Right renal cortex interstitium (tissue), 3 donors: ENCODE data around the gene ATP6AP2. TPM values are rescaled to one million over a fixed set of nuclear protein-coding genes. Genes with fewer than 3 reads are reported as not detected.
"Not testable (repeated sequence)": the region's sequence is repeated elsewhere in the genome, so short reads cannot be mapped to it uniquely, and the experiment has no call there.

Experiments used
- DNase-seq, 3 donors: peaks; one replicate each; pipeline ENCODE4 v3.0.0-alpha.2; 2013; ENCODE audit warnings: low read depth in 3 of 3, low spot score in 2 of 3
- polyA plus RNA-seq, 3 donors: library from polyadenylated mRNA; unstranded; fragments of 120-200 nt; gene quantifications; one replicate each; pipeline ENCODE4 v1.2.1, GENCODE V29; 2013; ENCODE audit not compliant: insufficient read length in 3 of 3

ATP6AP2 gene
- 100 to 1,000 TPM; 219 to 230 (median 229) TPM for polyA plus RNA-seq

DNA sequence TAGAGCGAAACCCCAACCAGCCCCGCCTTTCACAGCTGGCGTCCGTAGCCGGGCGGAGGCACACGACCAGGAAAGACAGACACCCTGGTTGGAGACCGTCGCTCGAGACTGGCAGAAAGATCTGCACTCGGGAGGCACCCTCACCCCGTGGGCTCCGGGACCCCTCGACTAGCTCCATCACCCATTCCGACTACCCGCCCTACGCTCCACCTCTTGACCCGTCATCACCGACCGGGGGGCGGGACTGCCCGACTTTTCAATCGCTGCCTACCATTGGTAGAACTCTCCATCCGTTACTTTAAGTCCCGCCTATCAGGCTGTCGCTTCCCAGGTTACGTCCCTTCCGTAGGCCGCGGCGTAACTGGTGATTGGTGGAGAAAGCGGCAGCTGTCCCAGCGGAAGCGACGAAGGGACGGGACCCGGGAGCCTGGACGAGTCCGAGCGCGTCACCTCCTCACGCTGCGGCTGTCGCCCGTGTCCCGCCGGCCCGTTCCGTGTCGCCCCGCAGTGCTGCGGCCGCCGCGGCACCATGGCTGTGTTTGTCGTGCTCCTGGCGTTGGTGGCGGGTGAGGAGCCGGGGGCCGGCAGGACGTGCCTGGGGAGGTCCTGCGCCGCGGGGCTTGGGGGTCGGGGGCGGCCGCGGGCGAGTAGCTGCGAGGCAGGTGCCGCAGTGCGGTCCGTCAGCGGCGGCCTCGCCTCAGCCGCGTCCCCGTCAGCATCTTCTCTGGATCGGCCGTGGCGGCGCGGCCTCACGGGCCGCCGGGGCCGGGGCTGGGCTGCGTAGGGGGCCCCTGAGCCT, at the start of gene ATP6AP2:
ATP6AP2 (plus strand) TSS at position 434 of the 799 bp plus-strand sequence; CDS start at position 530, 96 bp downstream.
- DNase-seq: peak; percentile 77 to 82 (median 80)

- DNase-seq: peak in 2 of 3 donors; percentile 57 to 68
Measured at GRCh38 chrX:40531056-40531826, 49.5 kb upstream of the ATP6AP2 start.

GRCh38 chrX:40537310-40537709, 43.5 kb upstream of the ATP6AP2 start:
- DNase-seq: no peak

DNA sequence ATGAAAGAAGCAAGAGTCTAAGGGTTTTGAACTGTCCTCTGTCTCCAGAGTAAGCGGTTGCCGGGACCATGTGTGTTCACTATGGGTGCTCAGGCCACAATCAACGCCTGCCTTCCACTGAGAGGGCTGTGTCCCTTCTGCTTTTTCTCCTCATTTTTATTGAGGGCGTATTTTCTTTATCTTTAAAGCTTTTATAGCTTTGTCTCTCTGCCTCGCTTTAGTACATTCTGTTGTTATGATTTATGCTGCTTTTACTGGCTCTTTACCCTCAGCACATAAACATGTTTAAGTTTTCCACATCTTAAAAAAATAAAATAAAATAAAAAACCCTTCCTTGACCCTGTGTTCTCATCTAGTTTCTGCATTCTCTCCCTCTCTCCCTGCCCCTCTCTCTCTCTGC, 42.4 kb upstream of the ATP6AP2 start:
- peak in 1 of 3 donors; percentile 27 for DNase-seq

- no peak for DNase-seq
Measured at GRCh38 chrX:40539214-40540142, 41.3 kb upstream of the ATP6AP2 start.

DNA sequence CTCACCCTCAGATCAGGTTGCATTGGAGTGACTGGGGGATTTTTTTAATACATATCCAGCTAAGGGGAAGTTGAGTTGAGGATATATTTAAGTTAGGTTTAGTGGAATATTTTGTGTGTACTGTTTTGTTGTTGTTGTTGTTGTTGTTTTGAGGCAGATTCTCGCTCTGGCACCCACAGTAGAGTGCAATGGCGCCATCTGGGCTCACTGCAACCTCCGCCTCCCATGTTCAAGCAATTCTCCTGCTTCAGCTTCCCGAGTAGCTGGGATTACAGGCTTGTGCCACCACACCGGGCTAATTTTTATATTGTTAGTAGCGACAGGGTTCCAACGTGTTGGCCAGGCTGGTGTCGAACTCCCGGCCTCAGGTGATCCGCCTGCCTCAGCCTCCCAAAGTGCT, 38.6 kb upstream of the ATP6AP2 start:
- no peak for DNase-seq

GRCh38 chrX:40542972-40543371, 37.8 kb upstream of the ATP6AP2 start:
- no peak for DNase-seq

- DNase-seq: peak in 2 of 3 donors; percentile 55 to 65
Measured at GRCh38 chrX:40543661-40544328, 37.0 kb upstream of the ATP6AP2 start.

- DNase-seq: no peak
Measured at GRCh38 chrX:40544343-40545266, 36.2 kb upstream of the ATP6AP2 start.

DNA sequence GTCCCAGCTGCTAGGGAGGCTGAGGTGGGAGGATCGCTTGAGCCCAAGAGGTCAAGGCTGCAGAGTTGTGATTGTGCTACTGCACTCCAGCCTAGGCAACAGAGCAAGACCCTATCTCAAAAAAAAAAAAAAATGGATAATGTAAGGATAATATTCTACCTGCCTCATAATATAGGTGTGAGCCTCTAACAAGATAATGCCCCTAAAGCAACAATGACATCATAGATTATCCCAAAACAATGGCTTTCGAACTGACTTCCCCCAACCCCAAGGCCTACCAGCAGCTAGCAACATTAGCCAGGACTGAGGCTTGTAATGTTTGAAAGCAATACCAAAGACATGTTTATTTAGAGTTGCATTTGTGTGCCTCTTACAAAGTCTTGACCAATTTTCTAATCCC, 33.9 kb upstream of the ATP6AP2 start:
- DNase-seq: no peak

DNA sequence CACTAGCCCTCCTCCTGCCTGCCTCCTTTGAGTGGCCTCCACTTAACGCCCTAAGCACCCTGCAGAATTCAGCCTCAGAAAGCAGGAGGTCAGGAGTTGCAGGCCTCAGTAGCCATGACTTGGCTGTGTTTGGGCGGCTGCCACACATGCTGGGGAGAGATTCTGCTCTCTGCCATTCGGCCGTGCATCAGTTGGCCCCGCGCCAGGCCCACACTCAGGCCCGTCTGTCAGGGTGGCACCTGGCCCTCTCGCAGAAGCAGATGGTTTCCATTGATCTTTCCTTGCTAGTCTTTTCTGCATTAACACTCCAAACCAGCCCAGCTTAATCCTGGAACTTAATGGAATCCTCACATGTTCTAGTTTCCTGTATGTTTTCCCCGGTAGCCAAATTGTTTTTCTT, 30.7 kb upstream of the ATP6AP2 start:
- no peak for DNase-seq

DNA sequence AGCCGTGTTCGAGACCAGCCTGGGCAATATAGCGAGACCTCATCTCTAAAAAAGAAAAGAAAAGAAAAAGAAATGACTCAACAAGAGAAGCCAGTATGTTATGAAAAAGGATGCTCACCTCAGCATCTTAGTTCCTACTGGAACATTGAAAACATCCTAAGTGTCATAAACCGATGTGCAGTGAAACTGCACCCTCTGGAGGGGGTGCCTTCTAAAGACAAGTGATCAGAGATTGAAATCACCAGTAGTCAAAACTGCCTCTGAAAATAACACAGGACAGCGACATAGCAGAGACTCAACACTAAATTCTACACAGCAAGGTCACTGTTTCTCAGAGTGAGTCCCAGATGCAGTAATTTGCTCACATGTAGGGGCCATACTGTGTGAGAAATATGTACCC, 28.0 kb upstream of the ATP6AP2 start:
- DNase-seq: no peak

DNA sequence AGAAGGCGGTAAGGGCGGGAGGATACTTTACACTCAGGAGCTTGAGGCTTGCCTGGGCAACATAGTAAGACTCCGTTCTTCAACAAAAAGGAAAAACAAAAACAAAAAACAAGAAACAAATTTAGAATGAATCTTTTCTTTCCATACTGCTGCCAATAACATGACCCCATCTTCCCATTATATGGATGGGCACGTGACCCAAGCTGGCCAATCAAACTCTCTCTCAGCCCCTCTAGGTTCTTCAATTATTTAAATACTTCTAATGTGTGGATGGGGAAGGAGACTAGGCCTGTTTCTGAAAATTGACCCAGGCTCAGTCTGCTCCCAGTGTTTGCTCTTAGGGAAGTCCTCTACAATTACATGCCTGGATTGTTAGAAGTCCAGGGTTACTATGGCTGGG, 22.2 kb upstream of the ATP6AP2 start:
- DNase-seq: no peak

DNA sequence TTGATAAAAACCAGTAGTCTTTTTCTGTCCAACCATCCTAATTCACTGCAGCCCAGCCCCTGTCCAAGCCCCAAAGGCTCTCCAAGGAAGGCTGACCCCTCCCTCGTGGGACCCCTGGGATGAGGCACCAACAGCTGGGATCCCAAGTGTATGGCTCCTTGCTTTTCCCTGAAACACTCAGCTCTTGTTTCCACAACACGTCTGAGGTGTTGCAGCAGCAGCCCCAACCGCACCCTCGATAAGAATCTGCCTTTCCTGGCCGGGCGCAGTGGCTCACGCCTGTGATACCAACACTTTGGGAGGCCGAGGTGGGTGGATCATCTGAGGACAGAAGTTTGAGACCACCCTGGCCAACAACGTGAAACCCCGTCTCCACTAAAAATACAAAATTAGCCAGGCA, 17.0 kb upstream of the ATP6AP2 start:
- DNase-seq: no peak

- no peak for DNase-seq
Measured at GRCh38 chrX:40564447-40564846, 16.3 kb upstream of the ATP6AP2 start.

DNA sequence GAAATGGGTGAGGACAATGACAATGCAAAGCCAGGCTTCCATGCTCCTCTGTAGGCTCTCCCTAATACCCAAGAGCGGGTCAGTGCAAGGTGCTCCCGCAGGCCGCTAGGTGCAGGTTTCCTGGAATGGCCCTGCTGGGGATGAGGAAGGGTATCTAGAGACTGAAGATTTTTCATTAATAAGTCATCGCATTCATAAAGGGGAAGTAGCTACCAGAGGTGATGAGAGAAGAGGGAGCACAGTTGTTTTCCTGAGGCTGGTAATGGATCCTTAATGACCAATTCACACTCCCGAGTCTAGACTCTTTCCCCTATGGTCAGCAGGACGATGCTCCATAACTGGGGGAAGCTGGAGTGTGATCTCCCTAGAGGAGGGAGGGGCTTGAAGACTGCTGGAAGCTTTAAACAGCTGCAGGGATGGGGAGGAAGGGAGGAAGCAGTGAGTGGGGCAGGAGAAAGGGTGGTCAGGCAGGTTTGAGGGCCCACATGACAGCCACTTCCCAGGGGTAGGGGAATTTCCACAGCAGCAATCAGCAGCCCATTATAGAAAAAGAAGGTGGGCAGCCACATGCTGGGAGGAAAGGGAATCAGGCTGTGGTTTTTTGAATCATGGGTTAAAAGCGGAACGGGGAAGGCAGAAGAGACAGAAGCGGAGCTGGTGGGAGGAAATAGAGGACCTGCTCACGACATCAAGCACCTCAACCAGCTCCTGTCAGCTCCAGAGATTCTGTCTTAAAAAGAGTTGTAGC, 10.2 kb upstream of the ATP6AP2 start:
- no peak for DNase-seq

GRCh38 chrX:40571164-40571563, 9.6 kb upstream of the ATP6AP2 start:
- not testable (repeated sequence) for DNase-seq

- no peak for DNase-seq
Measured at GRCh38 chrX:40571600-40571999, 9.2 kb upstream of the ATP6AP2 start.
